GM12878 (cell line): Measurements from ENCODE around the gene CACNA2D4. TPM values are rescaled to one million over a fixed set of nuclear protein-coding genes. Genes with fewer than 3 reads are reported as not detected.

Source experiments
- ATAC-seq: fragments of 200-7000 bp; cut with Tn5 transposase; 3 replicates; pipeline ENCODE4 v1.9.1; 2020; ENCODE audit warnings: mild to moderate bottlenecking, moderate library complexity
- BruUV-seq: library from RNA; stranded (reverse); fragments of 400-500 nt; replicated peaks from 2 replicates; lab custom pipeline; 2021; lab: Mats Ljungman, UMichigan
- CTCF ChIA-PET: fragments of 300-600 bp; sonication (Branson Sonifier 250); formaldehyde crosslinking; extraction: SDS; loops from one replicate; lab custom pipeline; 2021; ENCODE audit warnings: inconsistent platforms; lab: Yijun Ruan, JAX
- POLR2A ChIA-PET: fragments of 350-600 bp; formaldehyde crosslinking; extraction: SDS; loops from one replicate; lab custom pipeline; 2021; ENCODE audit warnings: inconsistent platforms; lab: Charles Lee
- RAD21 ChIA-PET: fragments of 300-600 bp; sonication (Branson Sonifier 250); formaldehyde crosslinking; loops from one replicate; lab custom pipeline; 2023; ENCODE audit warnings: antibody characterized with exemption; ENCODE audit not compliant: unreplicated experiment; lab: Charles Lee
- SMC1A ChIA-PET: fragments of 300-600 bp; sonication (Branson Sonifier 250); formaldehyde crosslinking; loops from one replicate; lab custom pipeline; 2023; ENCODE audit not compliant: unreplicated experiment, uncharacterized antibody; lab: Charles Lee
- DNase-seq: peaks from one replicate; pipeline ENCODE4 v3.0.0-alpha.2; 2011; ENCODE audit warnings: low read depth, low spot score
- FAIRE-seq: peaks from 3 replicates; lab custom pipeline; 2011; peaks lifted over from hg19 to GRCh38; lab: Jason Lieb, UNC
- H2AFZ ChIP-seq: 2 replicates; pipeline ENCODE4 v1.6.0; 2011; ENCODE audit warnings: low read depth, low read length, control low read depth; ENCODE audit not compliant: control insufficient read depth
- H3K27ac ChIP-seq: 2 replicates; pipeline ENCODE4 v1.5.1; 2011; ENCODE audit warnings: control low read depth; ENCODE audit not compliant: control insufficient read depth, insufficient read depth
- H3K27me3 ChIP-seq, 2 experiments: replicated peaks in 1 of 2; 2 replicates each; pipeline versions ENCODE4 v1.6.0 to v1.6.1; 2011; ENCODE audit warnings: low read length in 1 of 2; ENCODE audit not compliant: control insufficient read depth in 2 of 2, insufficient read depth in 2 of 2
- H3K36me3 ChIP-seq, 2 experiments: 2 replicates each; pipeline ENCODE4 v1.5.1; 2011; ENCODE audit warnings: low read length in 1 of 2; ENCODE audit not compliant: control insufficient read depth in 2 of 2, insufficient read depth in 2 of 2
- H3K4me1 ChIP-seq: 2 replicates; pipeline ENCODE4 v1.6.1; 2011; ENCODE audit warnings: mild to moderate bottlenecking, low read length, moderate library complexity, mixed read lengths; ENCODE audit not compliant: control insufficient read depth, insufficient read depth
- H3K4me2 ChIP-seq: 2 replicates; pipeline ENCODE4 v1.6.0; 2011; ENCODE audit warnings: control low read depth; ENCODE audit not compliant: control insufficient read depth, insufficient read depth
- H3K4me3 ChIP-seq: fragments of 200-600 bp; sonication (generic); 2 replicates; pipeline ENCODE4 v1.5.1; 2016
- H3K79me2 ChIP-seq: 2 replicates; pipeline ENCODE4 v1.6.0; 2011; ENCODE audit warnings: low read length; ENCODE audit not compliant: control insufficient read depth, insufficient read depth
- H3K9ac ChIP-seq: 2 replicates; pipeline ENCODE4 v1.8.0; 2011; ENCODE audit warnings: low read length, control low read depth, mixed read lengths; ENCODE audit not compliant: control insufficient read depth, insufficient read depth
- H3K9me3 ChIP-seq: replicated peaks from 3 replicates; pipeline ENCODE4 v1.5.1; 2011; ENCODE audit warnings: mild to moderate bottlenecking, low read length; ENCODE audit not compliant: control insufficient read depth, insufficient read depth
- H4K20me1 ChIP-seq: 2 replicates; pipeline ENCODE4 v1.6.0; 2011; ENCODE audit not compliant: control insufficient read depth, insufficient read depth
- CREB1 ChIP-seq: IDR thresholded peaks from 2 replicates; pipeline ENCODE4 v1.6.1; 2012; ENCODE audit warnings: low read depth, mild to moderate bottlenecking, inconsistent platforms
- ETV6 ChIP-seq, 2 experiments: fragments of 450-650 bp in 1 of 2; IDR thresholded peaks in 1 of 2; conservative IDR thresholded peaks in 1 of 2; 2 replicates each; pipeline ENCODE4 v1.6.1; 2014; ENCODE audit warnings: antibody characterized with exemption in 1 of 2, borderline replicate concordance in 1 of 2, low read depth in 1 of 2, mild to moderate bottlenecking in 1 of 2, moderate library complexity in 1 of 2
- EZH2 ChIP-seq: IDR thresholded peaks from 2 replicates; pipeline ENCODE4 v1.6.1; 2012; ENCODE audit warnings: low read depth, mild to moderate bottlenecking, control low read depth, inconsistent platforms, low read length, borderline replicate concordance; ENCODE audit not compliant: control insufficient read depth
- JUND ChIP-seq: IDR thresholded peaks from 2 replicates; pipeline ENCODE4 v1.6.1; 2012; ENCODE audit warnings: low read depth, mild to moderate bottlenecking, low read length, improper control_type of control experiment, moderate library complexity
- MEF2A ChIP-seq: IDR thresholded peaks from 2 replicates; pipeline ENCODE4 v1.6.1; 2011; ENCODE audit warnings: low read depth, mild to moderate bottlenecking, low read length, moderate library complexity; ENCODE audit not compliant: insufficient read depth
- MTA3 ChIP-seq: IDR thresholded peaks from 2 replicates; pipeline ENCODE4 v1.6.1; 2012; ENCODE audit warnings: low read length, inconsistent platforms, borderline replicate concordance
- MXI1 ChIP-seq: fragments of 150-350 bp; IDR thresholded peaks from 2 replicates; pipeline ENCODE4 v1.6.1; 2011; ENCODE audit warnings: low read depth, mild to moderate bottlenecking, inconsistent platforms, low read length, improper control_type of control experiment
- RAD51 ChIP-seq: fragments of 450-650 bp; IDR thresholded peaks from 2 replicates; pipeline ENCODE4 v1.6.1; 2016; ENCODE audit warnings: moderate library complexity, mild to moderate bottlenecking, inconsistent platforms
- SREBF2 ChIP-seq: IDR thresholded peaks from 2 replicates; pipeline ENCODE4 v1.6.1; 2012; ENCODE audit warnings: mild to moderate bottlenecking, low read length
- TARDBP ChIP-seq: IDR thresholded peaks from 2 replicates; pipeline ENCODE4 v1.6.1; 2016; ENCODE audit warnings: borderline replicate concordance
- ZSCAN29 ChIP-seq: fragments of 450-650 bp; IDR thresholded peaks from 2 replicates; pipeline ENCODE4 v1.6.1; 2017; ENCODE audit warnings: mild to moderate bottlenecking, moderate library complexity
- WGBS: methylation state at CpG from one replicate; pipeline ENCODE4 v1.1.6; 2016; ENCODE audit warnings: low lambda C conversion rate; ENCODE audit not compliant: insufficient replicate concordance, insufficient coverage; ENCODE audit errors: missing lambda C conversion rate; 5-methylcytosine and 5-hydroxymethylcytosine counted together
- in situ Hi-C: fragments of 300-500 bp; cut with MboI; formaldehyde crosslinking; loops from 9 replicates; pipeline ENCODE4 v1.14.3; 2018; ENCODE audit warnings: mixed read lengths
- intact Hi-C: fragments of 100-400 bp; cut with micrococcal nuclease; formaldehyde crosslinking; loops from one replicate; pipeline ENCODE4 v1.14.2; 2022; ENCODE audit not compliant: unreplicated experiment
- polyA plus RNA-seq, 11 experiments: library from polyadenylated mRNA; depleted of rRNA in 4 of 11; unstranded in 6 of 11; stranded (reverse) in 5 of 11; fragments of >200 nt; fragmentation: Nextera tagmentation in 4 of 11; fragmentation: Illumina TruSeq in 1 of 11; extraction: Ambion mirVana in 4 of 11; extraction: Trizol in 1 of 11; gene quantifications; 1 replicate in 1 of 11; 2 replicates in 10 of 11; pipeline versions ENCODE4 v1.2.1 to v1.2.3, GENCODE V29; 2011 to 2016; ENCODE audit warnings: inconsistent platforms in 2 of 11, missing spikeins in 2 of 11, low read depth in 1 of 11
- total RNA-seq, 4 experiments: library from RNA; depleted of rRNA in 3 of 4; stranded (reverse); fragments of >200 nt in 3 of 4; fragmentation: Illumina TruSeq in 1 of 4; extraction: Trizol in 1 of 4; gene quantifications; 2 replicates each; pipeline versions ENCODE4 v1.2.1 to v1.2.3, GENCODE V29; 2013 to 2021
- TF ChIP-seq, protein P1 (sequence below): fragments of 450-650 bp; IDR thresholded peaks from 2 replicates; pipeline ENCODE4 v1.6.1; 2016; ENCODE audit warnings: mild to moderate bottlenecking
- TF ChIP-seq, protein P2 (sequence below): fragments of 450-650 bp; conservative IDR thresholded peaks from 2 replicates; pipeline ENCODE4 v1.6.1; 2017; ENCODE audit warnings: mild to moderate bottlenecking, moderate library complexity
- TF ChIP-seq, protein P3 (sequence below): fragments of 450-650 bp; IDR thresholded peaks from 2 replicates; pipeline ENCODE4 v1.6.1; 2017; ENCODE audit warnings: mild to moderate bottlenecking
- TF ChIP-seq, protein P4 (sequence below): fragments of 450-650 bp; IDR thresholded peaks from 2 replicates; pipeline ENCODE4 v1.6.1; 2018; ENCODE audit warnings: mild to moderate bottlenecking, low read depth, moderate library complexity; ENCODE audit not compliant: partially characterized antibody

Gene CACNA2D4
- total and polyA plus RNA-seq, 10 of the 15 experiments (the other 5 are each of a cell fraction or from before 2014, with no cell fraction given): 0.03 to 1.0 (median 0.65) TPM

DNA sequence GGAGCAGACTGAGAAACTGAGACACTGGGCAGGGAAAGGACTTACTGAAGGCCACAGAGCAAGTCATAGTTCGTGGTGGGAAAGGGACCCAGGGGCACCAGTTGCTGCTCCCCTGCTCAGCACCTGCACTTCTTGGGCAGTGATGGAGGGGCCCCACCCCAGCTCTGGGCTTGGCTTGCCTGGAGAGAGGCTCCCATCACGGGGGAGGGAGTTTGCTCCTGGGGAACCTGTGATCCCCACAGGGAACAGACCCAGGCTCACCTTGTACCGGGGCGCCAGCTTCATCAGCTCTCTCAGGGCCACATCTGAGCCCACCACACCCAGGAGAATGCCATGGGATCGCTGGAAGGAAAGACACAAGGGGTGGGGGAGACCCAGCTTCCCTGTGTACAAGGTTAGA, 39.8 kb downstream of the CACNA2D4 start:
- Histone ChIP-seq H3K4me3 (no peak overlapping the region), H3K27me3 (peaks cover 0 to 4% of the 10 kb centered on the region in 2 experiments), H3K27ac (no peak overlapping the region), H3K79me2 (no peaks in the 10 kb centered on the region), H3K36me3 (no peaks in the 10 kb centered on the region), H3K4me2 (no peak overlapping the region), H3K4me1 (no peaks in the 10 kb centered on the region), H2AFZ (no peak overlapping the region), H4K20me1 (no peaks in the 10 kb centered on the region), H3K9ac (no peak overlapping the region), H3K9me3 (no peaks in the 10 kb centered on the region)
- 35% methylated on average over 5 of the region's 5 CpGs for WGBS
- in situ Hi-C loops (no loop called here), intact Hi-C loops (no loop called here)
- TF ChIP-seq ZSCAN29 (no peak), MXI1 (no peak), CREB1 (no peak), RAD51 (no peak), EZH2 (no peak), MEF2A (no peak), MTA3 (no peak), SREBF2 (no peak), TARDBP (no peak), JUND (no peak), ETV6 (conservative IDR thresholded peaks at IDR 0.05 in 1 of 2, IDR thresholded peaks at IDR 0.05 in 1 of 2; ENCODE audit: borderline replicate concordance in 1 of 2, low read depth in 1 of 2) (no peak)
- TF ChIP-seq, protein P1, sequence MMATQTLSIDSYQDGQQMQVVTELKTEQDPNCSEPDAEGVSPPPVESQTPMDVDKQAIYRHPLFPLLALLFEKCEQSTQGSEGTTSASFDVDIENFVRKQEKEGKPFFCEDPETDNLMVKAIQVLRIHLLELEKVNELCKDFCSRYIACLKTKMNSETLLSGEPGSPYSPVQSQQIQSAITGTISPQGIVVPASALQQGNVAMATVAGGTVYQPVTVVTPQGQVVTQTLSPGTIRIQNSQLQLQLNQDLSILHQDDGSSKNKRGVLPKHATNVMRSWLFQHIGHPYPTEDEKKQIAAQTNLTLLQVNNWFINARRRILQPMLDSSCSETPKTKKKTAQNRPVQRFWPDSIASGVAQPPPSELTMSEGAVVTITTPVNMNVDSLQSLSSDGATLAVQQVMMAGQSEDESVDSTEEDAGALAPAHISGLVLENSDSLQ: no peak
- TF ChIP-seq, protein P2, sequence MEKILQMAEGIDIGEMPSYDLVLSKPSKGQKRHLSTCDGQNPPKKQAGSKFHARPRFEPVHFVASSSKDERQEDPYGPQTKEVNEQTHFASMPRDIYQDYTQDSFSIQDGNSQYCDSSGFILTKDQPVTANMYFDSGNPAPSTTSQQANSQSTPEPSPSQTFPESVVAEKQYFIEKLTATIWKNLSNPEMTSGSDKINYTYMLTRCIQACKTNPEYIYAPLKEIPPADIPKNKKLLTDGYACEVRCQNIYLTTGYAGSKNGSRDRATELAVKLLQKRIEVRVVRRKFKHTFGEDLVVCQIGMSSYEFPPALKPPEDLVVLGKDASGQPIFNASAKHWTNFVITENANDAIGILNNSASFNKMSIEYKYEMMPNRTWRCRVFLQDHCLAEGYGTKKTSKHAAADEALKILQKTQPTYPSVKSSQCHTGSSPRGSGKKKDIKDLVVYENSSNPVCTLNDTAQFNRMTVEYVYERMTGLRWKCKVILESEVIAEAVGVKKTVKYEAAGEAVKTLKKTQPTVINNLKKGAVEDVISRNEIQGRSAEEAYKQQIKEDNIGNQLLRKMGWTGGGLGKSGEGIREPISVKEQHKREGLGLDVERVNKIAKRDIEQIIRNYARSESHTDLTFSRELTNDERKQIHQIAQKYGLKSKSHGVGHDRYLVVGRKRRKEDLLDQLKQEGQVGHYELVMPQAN: no peak
- TF ChIP-seq, protein P3, sequence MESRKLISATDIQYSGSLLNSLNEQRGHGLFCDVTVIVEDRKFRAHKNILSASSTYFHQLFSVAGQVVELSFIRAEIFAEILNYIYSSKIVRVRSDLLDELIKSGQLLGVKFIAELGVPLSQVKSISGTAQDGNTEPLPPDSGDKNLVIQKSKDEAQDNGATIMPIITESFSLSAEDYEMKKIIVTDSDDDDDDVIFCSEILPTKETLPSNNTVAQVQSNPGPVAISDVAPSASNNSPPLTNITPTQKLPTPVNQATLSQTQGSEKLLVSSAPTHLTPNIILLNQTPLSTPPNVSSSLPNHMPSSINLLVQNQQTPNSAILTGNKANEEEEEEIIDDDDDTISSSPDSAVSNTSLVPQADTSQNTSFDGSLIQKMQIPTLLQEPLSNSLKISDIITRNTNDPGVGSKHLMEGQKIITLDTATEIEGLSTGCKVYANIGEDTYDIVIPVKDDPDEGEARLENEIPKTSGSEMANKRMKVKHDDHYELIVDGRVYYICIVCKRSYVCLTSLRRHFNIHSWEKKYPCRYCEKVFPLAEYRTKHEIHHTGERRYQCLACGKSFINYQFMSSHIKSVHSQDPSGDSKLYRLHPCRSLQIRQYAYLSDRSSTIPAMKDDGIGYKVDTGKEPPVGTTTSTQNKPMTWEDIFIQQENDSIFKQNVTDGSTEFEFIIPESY: no peak
- TF ChIP-seq, protein P4, sequence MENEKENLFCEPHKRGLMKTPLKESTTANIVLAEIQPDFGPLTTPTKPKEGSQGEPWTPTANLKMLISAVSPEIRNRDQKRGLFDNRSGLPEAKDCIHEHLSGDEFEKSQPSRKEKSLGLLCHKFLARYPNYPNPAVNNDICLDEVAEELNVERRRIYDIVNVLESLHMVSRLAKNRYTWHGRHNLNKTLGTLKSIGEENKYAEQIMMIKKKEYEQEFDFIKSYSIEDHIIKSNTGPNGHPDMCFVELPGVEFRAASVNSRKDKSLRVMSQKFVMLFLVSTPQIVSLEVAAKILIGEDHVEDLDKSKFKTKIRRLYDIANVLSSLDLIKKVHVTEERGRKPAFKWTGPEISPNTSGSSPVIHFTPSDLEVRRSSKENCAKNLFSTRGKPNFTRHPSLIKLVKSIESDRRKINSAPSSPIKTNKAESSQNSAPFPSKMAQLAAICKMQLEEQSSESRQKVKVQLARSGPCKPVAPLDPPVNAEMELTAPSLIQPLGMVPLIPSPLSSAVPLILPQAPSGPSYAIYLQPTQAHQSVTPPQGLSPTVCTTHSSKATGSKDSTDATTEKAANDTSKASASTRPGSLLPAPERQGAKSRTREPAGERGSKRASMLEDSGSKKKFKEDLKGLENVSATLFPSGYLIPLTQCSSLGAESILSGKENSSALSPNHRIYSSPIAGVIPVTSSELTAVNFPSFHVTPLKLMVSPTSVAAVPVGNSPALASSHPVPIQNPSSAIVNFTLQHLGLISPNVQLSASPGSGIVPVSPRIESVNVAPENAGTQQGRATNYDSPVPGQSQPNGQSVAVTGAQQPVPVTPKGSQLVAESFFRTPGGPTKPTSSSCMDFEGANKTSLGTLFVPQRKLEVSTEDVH: no peak
- BruUV-seq: no TSS peak
- RAD21 ChIA-PET: no interaction called here
- FAIRE-seq (no peak), ATAC-seq (no peak), DNase-seq (no peak)
- CTCF ChIA-PET: interaction anchor here (1.5 kb wide), 1 partner anchor 61 kb away, joined by 4 read pairs; no protein-coding TSS in a partner anchor
- POLR2A ChIA-PET: no interaction called here
- SMC1A ChIA-PET: no interaction called here
